ENCODE measurements around the gene IDH3B. TPM values are rescaled to one million over a fixed set of nuclear protein-coding genes. Genes with fewer than 3 reads are reported as not detected.

Gene IDH3B
- total and polyA plus RNA-seq, 2 of the 8 experiments (the other 6 are each of a cell fraction or from before 2014, with no cell fraction given): 110 to 167 TPM

DNA sequence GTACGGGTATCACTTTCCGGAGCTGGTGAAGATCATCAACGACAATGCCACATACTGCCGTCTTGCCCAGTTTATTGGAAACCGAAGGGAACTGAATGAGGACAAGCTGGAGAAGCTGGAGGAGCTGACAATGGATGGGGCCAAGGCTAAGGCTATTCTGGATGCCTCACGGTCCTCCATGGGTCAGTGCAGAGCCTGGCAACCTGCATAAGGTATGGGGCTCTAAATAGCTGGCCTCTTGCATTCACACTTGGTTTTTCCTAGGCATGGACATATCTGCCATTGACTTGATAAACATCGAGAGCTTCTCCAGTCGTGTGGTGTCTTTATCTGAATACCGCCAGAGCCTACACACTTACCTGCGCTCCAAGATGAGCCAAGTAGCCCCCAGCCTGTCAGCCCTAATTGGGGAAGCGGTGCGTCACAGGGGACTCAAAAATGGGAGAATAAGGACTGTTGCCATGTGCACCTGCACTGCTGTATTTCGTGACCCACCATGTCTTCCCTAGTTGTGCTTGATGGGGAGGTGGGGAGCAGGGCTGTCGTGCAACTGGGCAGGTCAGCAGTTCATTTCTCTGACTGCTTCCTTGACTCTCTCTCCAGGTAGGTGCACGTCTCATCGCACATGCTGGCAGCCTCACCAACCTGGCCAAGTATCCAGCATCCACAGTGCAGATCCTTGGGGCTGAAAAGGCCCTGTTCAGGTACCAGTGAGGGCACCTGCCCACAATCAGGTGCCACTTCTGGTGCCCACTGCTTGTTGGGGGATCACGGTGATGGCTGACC is 8.5 kb downstream of the IDH3B start (continued):
- TF ChIP-seq POLR2AphosphoS5 (IDR thresholded peaks at IDR 0.05; ENCODE audit: low read depth, low read length): peak; percentile 45

All from H1 (cell line).